A549 (cell line): Measurements from ENCODE around the gene PLXNC1. TPM values are rescaled to one million over a fixed set of nuclear protein-coding genes. Genes with fewer than 3 reads are reported as not detected.
"Not testable (repeated sequence)": the region's sequence is repeated elsewhere in the genome, so short reads cannot be mapped to it uniquely, and the experiment has no call there.

Experiments used
- ATAC-seq, 2 experiments: fragments of 200-7000 bp in 1 of 2; fragments of >200 bp in 1 of 2; cut with Nextera tagmentation in 1 of 2; cut with Tn5 transposase in 1 of 2; 3 replicates each; pipeline versions ENCODE4 v1.8.0 to v1.9.1; 2018 to 2020; ENCODE audit warnings: mild to moderate bottlenecking in 1 of 2, moderate library complexity in 1 of 2
- CTCF ChIA-PET: fragments of 300-600 bp; sonication (Branson Sonifier 250); formaldehyde crosslinking; extraction: SDS; loops from one replicate; lab custom pipeline; 2021; ENCODE audit warnings: antibody characterized with exemption, inconsistent platforms; lab: Yijun Ruan, JAX
- POLR2A ChIA-PET: fragments of 350-600 bp; formaldehyde crosslinking; extraction: SDS; loops from one replicate; lab custom pipeline; 2021; ENCODE audit warnings: antibody characterized with exemption, inconsistent platforms; lab: Yijun Ruan, JAX
- DNase-seq, 2 experiments: peaks; one replicate each; pipeline versions ENCODE4 v3.0.0 to v3.0.0-alpha.2; 2011 to 2016; ENCODE audit warnings: low read depth in 1 of 2, low spot score in 1 of 2
- FAIRE-seq: peaks from 2 replicates; lab custom pipeline; 2011; peaks lifted over from hg19 to GRCh38; lab: Jason Lieb, UNC
- H3K27ac ChIP-seq, 2 experiments: fragments of >200 bp; sonication (Bioruptor Twin); formaldehyde crosslinking; 3 replicates each; pipeline ENCODE4 v1.5.1; 2016 to 2017
- H3K4me1 ChIP-seq: fragments of >200 bp; sonication (Bioruptor Twin); formaldehyde crosslinking; 3 replicates; pipeline ENCODE4 v1.6.1; 2016
- H3K4me2 ChIP-seq: fragments of >200 bp; sonication (Bioruptor Twin); formaldehyde crosslinking; 3 replicates; pipeline ENCODE4 v1.6.1; 2016
- H3K4me3 ChIP-seq: fragments of >200 bp; sonication (Bioruptor Twin); formaldehyde crosslinking; 3 replicates; pipeline ENCODE4 v1.5.1; 2016
- H3K9me3 ChIP-seq: fragments of >200 bp; sonication (Bioruptor Twin); formaldehyde crosslinking; 3 replicates; pipeline ENCODE4 v1.6.1; 2016
- CBX2 ChIP-seq: fragments of 200-600 bp; sonication (generic); IDR thresholded peaks from 2 replicates; pipeline ENCODE4 v1.6.1; 2016; ENCODE audit warnings: low read depth, mild to moderate bottlenecking, borderline replicate concordance
- CBX8 ChIP-seq: fragments of 200-600 bp; sonication (generic); IDR thresholded peaks from 2 replicates; pipeline ENCODE4 v1.6.1; 2016
- CEBPB ChIP-seq, 2 experiments: fragments of >200 bp in 1 of 2; sonication (Bioruptor Twin) in 1 of 2; formaldehyde crosslinking in 1 of 2; IDR thresholded peaks; 2 replicates each; pipeline ENCODE4 v1.6.1; 2012 to 2016
- CHD2 ChIP-seq: fragments of 150-350 bp; IDR thresholded peaks from 2 replicates; pipeline ENCODE4 v1.6.1; 2014; ENCODE audit warnings: low read length; ENCODE audit not compliant: partially characterized antibody
- CHD4 ChIP-seq: fragments of 200-600 bp; sonication (generic); IDR thresholded peaks from 2 replicates; pipeline ENCODE4 v1.6.1; 2016; ENCODE audit warnings: antibody characterized with exemption, mild to moderate bottlenecking, borderline replicate concordance
- EHF ChIP-seq: fragments of 250-450 bp; sonication (Bioruptor Pico); IDR thresholded peaks from 2 replicates; pipeline ENCODE4 v1.5.0; 2020; ENCODE audit warnings: mild to moderate bottlenecking
- EHMT2 ChIP-seq: fragments of 200-600 bp; sonication (generic); IDR thresholded peaks from 2 replicates; pipeline ENCODE4 v1.6.1; 2016; ENCODE audit warnings: antibody characterized with exemption, low read depth, mild to moderate bottlenecking, moderate library complexity
- ESRRA ChIP-seq: fragments of 150-350 bp; IDR thresholded peaks from 2 replicates; pipeline ENCODE4 v1.6.1; 2014; ENCODE audit warnings: mild to moderate bottlenecking, low read length, borderline replicate concordance
- GATA3 ChIP-seq: IDR thresholded peaks from 2 replicates; pipeline ENCODE4 v1.6.1; 2012; ENCODE audit warnings: borderline replicate concordance
- HES2 ChIP-seq: fragments of >200 bp; sonication (Bioruptor Twin); formaldehyde crosslinking; IDR thresholded peaks from 2 replicates; pipeline ENCODE4 v1.6.1; 2016
- HOXB13 ChIP-seq: fragments of 250-450 bp; sonication (Bioruptor Pico); IDR thresholded peaks from 2 replicates; pipeline ENCODE4 v1.5.0; 2020; ENCODE audit warnings: low read depth, mild to moderate bottlenecking, moderate library complexity
- HOXB5 ChIP-seq: fragments of 250-450 bp; sonication (Bioruptor Pico); IDR thresholded peaks from 2 replicates; pipeline ENCODE4 v1.5.0; 2020; ENCODE audit warnings: mild to moderate bottlenecking, moderate library complexity
- JUNB ChIP-seq: fragments of >200 bp; sonication (Bioruptor Twin); formaldehyde crosslinking; IDR thresholded peaks from 2 replicates; pipeline ENCODE4 v1.6.1; 2016
- NPAS2 ChIP-seq: fragments of 250-450 bp; sonication (Bioruptor Pico); IDR thresholded peaks from 2 replicates; pipeline ENCODE4 v1.8.0; 2022; ENCODE audit warnings: mild to moderate bottlenecking, moderate library complexity, borderline replicate concordance
- NR3C1 ChIP-seq: fragments of >200 bp; sonication (Bioruptor Twin); formaldehyde crosslinking; IDR thresholded peaks from 3 replicates; pipeline ENCODE4 v1.6.1; 2017
- POLR2A ChIP-seq: IDR thresholded peaks from 2 replicates; pipeline ENCODE4 v1.6.1; 2012; ENCODE audit warnings: mild to moderate bottlenecking, low read length
- RAD21 ChIP-seq, 2 experiments: fragments of >200 bp in 1 of 2; sonication (Bioruptor Twin) in 1 of 2; formaldehyde crosslinking in 1 of 2; IDR thresholded peaks in 1 of 2; conservative IDR thresholded peaks in 1 of 2; 2 replicates in 1 of 2; 3 replicates in 1 of 2; pipeline ENCODE4 v1.6.1; 2012 to 2018; ENCODE audit warnings: inconsistent platforms in 1 of 2
- RCOR1 ChIP-seq: fragments of 150-350 bp; IDR thresholded peaks from 2 replicates; pipeline ENCODE4 v1.6.1; 2014; ENCODE audit warnings: antibody characterized with exemption, low read length, low read depth
- RFX5 ChIP-seq: fragments of 450-650 bp; IDR thresholded peaks from 2 replicates; pipeline ENCODE4 v1.7.1; 2014; ENCODE audit warnings: antibody characterized with exemption, mild to moderate bottlenecking, moderate library complexity
- USF2 ChIP-seq: fragments of 450-650 bp; IDR thresholded peaks from 2 replicates; pipeline ENCODE4 v1.6.1; 2014; ENCODE audit warnings: antibody characterized with exemption
- ZC3H11A ChIP-seq: fragments of 450-650 bp; IDR thresholded peaks from 2 replicates; pipeline ENCODE4 v1.6.1; 2014; ENCODE audit warnings: antibody characterized with exemption, mild to moderate bottlenecking
- ZNF302 ChIP-seq: fragments of 250-450 bp; sonication (Bioruptor Pico); IDR thresholded peaks from 2 replicates; pipeline ENCODE4 v1.9.0; 2021; ENCODE audit warnings: inconsistent platforms, mild to moderate bottlenecking, moderate library complexity
- WGBS: methylation state at CpG from one replicate; pipeline ENCODE4 v1.1.6; 2017; ENCODE audit errors: missing lambda C conversion rate; 5-methylcytosine and 5-hydroxymethylcytosine counted together
- polyA plus RNA-seq, 4 experiments: library from polyadenylated mRNA; depleted of rRNA in 3 of 4; stranded (reverse); fragments of >200 nt; fragmentation: RNase III in 1 of 4; extraction: RNeasy Plus Mini Kit Qiagen cat#74134 plus additional on column Dnase treatment in 1 of 4; gene quantifications; 2 replicates in 3 of 4; 3 replicates in 1 of 4; pipeline ENCODE4 v1.2.3, GENCODE V29; 2011 to 2017
- TF ChIP-seq, protein P1 (sequence below): IDR thresholded peaks from 2 replicates; pipeline ENCODE4 v1.6.1; 2012
- TF ChIP-seq, protein P2 (sequence below): fragments of 250-450 bp; sonication (Bioruptor Pico); IDR thresholded peaks from 2 replicates; pipeline ENCODE4 v1.5.0; 2021; ENCODE audit warnings: mild to moderate bottlenecking, moderate library complexity, borderline replicate concordance
- TF ChIP-seq, protein P3 (sequence below): fragments of 200-600 bp; sonication (generic); IDR thresholded peaks from 2 replicates; pipeline ENCODE4 v1.6.1; 2016; ENCODE audit warnings: antibody characterized with exemption, mild to moderate bottlenecking, moderate library complexity

PLXNC1 gene
- polyA plus RNA-seq, 2 of the 4 experiments (the other 2 are of a cell fraction) = 0.12 to 0.50 TPM

DNA sequence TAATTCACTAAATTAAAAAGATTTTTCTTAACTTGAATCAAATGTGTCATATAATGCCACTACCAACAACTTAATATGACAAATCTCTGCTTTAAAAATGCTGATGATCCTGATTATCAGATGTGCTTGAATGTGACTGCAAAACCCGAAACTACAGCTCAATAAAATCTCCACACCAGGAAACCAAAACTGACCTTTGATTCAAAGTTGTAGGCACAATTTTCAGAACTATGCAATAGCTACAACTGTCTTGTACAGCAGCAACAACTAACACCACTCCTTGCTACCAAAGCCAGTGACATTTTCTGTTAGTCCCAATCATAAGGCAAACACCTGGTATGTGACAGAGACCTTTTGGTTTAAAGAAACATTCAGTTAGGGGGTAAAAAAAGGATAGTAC lies 164.0 kb downstream of the PLXNC1 start:
- Histone ChIP-seq H3K9me3 (peaks cover under 1% of the 10 kb centered on the region; the same call in 1 of the 3 replicates), H3K4me3 (no peak overlapping the region), H3K4me1 (0 out of 3 replicates have a peak, but pooled peaks cover 4% of the 10 kb centered on the region)
- WGBS = 90% methylated on average over 1 of the region's 1 CpG
- no peak for ATAC-seq
- CTCF ChIA-PET = no interaction called here
- FAIRE-seq = no peak
- no peak for DNase-seq
- TF ChIP-seq CBX8 (no peak), ZC3H11A (no peak), CBX2 (no peak), GATA3 (no peak), CHD4 (no peak), HOXB13 (CRISPR knock-in tag) (no peak), RFX5 (no peak), JUNB (no peak), HOXB5 (CRISPR knock-in tag) (no peak), EHMT2 (no peak), NPAS2 (CRISPR knock-in tag) (no peak), RAD21 (conservative IDR thresholded peaks at IDR 0.05 in 1 of 2, IDR thresholded peaks at IDR 0.05 in 1 of 2) (no peak), EHF (no peak), RCOR1 (no peak), USF2 (no peak), ESRRA (no peak)
- TF ChIP-seq, protein P1, sequence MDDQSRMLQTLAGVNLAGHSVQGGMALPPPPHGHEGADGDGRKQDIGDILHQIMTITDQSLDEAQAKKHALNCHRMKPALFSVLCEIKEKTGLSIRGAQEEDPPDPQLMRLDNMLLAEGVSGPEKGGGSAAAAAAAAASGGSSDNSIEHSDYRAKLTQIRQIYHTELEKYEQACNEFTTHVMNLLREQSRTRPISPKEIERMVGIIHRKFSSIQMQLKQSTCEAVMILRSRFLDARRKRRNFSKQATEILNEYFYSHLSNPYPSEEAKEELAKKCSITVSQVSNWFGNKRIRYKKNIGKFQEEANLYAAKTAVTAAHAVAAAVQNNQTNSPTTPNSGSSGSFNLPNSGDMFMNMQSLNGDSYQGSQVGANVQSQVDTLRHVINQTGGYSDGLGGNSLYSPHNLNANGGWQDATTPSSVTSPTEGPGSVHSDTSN = no peak
- TF ChIP-seq, all 56 proteins: peak for 0
- Histone ChIP-seq H3K4me2 (no peak overlapping the region), H3K27ac (no peak overlapping the region)
- POLR2A ChIA-PET = no interaction called here

GRCh38 chr12:94316600-94316999 lies 168.2 kb downstream of the PLXNC1 start:
- POLR2A ChIA-PET = not testable (repeated sequence)
- CTCF ChIA-PET = interaction anchor here (0.6 to 1.9 kb wide), 2 partner anchors 12 to 416 kb away, joined by 3 read pairs; no protein-coding TSS in a partner anchor

GRCh38 chr12:94318181-94318580 lies 169.8 kb downstream of the PLXNC1 start:
- CTCF ChIA-PET = interaction anchor here (0.6 to 0.9 kb wide), 2 partner anchors 184 to 216 kb away, joined by 3 to 4 read pairs; no protein-coding TSS in a partner anchor
- DNase-seq = no peak
- no peak for ATAC-seq
- POLR2A ChIA-PET = no interaction called here
- H3K4me3 ChIP-seq = no peak overlapping the region
- no peak overlapping the region for H3K27ac ChIP-seq
- no peak overlapping the region for H3K4me2 ChIP-seq
- 97% methylated on average over 1 of the region's 1 CpG for WGBS
- no peak for FAIRE-seq
- no peaks in the 10 kb centered on the region for H3K4me1 ChIP-seq
- peaks cover 42% of the 10 kb centered on the region for H3K9me3 ChIP-seq
- TF ChIP-seq ZNF302 (CRISPR knock-in tag) (no peak), CHD2 (no peak), ZC3H11A (no peak), USF2 (no peak), CEBPB (IDR thresholded peaks at IDR 0.05) (no peak), HES2 (no peak), NR3C1 (no peak), CBX2 (no peak), POLR2A (no peak)
- TF ChIP-seq, protein P2, sequence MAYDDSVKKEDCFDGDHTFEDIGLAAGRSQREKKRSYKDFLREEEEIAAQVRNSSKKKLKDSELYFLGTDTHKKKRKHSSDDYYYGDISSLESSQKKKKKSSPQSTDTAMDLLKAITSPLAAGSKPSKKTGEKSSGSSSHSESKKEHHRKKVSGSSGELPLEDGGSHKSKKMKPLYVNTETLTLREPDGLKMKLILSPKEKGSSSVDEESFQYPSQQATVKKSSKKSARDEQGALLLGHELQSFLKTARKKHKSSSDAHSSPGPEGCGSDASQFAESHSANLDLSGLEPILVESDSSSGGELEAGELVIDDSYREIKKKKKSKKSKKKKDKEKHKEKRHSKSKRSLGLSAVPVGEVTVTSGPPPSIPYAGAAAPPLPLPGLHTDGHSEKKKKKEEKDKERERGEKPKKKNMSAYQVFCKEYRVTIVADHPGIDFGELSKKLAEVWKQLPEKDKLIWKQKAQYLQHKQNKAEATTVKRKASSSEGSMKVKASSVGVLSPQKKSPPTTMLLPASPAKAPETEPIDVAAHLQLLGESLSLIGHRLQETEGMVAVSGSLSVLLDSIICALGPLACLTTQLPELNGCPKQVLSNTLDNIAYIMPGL (CRISPR knock-in tag) = no peak
- TF ChIP-seq, protein P3, sequence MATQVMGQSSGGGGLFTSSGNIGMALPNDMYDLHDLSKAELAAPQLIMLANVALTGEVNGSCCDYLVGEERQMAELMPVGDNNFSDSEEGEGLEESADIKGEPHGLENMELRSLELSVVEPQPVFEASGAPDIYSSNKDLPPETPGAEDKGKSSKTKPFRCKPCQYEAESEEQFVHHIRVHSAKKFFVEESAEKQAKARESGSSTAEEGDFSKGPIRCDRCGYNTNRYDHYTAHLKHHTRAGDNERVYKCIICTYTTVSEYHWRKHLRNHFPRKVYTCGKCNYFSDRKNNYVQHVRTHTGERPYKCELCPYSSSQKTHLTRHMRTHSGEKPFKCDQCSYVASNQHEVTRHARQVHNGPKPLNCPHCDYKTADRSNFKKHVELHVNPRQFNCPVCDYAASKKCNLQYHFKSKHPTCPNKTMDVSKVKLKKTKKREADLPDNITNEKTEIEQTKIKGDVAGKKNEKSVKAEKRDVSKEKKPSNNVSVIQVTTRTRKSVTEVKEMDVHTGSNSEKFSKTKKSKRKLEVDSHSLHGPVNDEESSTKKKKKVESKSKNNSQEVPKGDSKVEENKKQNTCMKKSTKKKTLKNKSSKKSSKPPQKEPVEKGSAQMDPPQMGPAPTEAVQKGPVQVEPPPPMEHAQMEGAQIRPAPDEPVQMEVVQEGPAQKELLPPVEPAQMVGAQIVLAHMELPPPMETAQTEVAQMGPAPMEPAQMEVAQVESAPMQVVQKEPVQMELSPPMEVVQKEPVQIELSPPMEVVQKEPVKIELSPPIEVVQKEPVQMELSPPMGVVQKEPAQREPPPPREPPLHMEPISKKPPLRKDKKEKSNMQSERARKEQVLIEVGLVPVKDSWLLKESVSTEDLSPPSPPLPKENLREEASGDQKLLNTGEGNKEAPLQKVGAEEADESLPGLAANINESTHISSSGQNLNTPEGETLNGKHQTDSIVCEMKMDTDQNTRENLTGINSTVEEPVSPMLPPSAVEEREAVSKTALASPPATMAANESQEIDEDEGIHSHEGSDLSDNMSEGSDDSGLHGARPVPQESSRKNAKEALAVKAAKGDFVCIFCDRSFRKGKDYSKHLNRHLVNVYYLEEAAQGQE = no peak

More at GRCh38 chr12:94316600-94316999, 168.2 kb downstream of the PLXNC1 start:
- FAIRE-seq, H3K4me3 ChIP-seq, DNase-seq, H3K4me1 ChIP-seq, H3K27ac ChIP-seq, ATAC-seq, H3K4me2 ChIP-seq: not testable (repeated sequence)
- H3K9me3 ChIP-seq = peaks cover 27% of the 10 kb centered on the region
- WGBS = 91% methylated on average over 2 of the region's 2 CpGs
